Skeletal muscle satellite cell (primary cell): ENCODE results near the gene TMEM250.
"Not testable (repeated sequence)": the region's sequence is repeated elsewhere in the genome, so short reads cannot be mapped to it uniquely, and the experiment has no call there.

Experiments
- H3K27me3 ChIP-seq: 2 replicates; pipeline ENCODE4 v1.7.0; 2013; ENCODE audit warnings: low read length; ENCODE audit not compliant: control insufficient read depth, insufficient read depth
- H3K36me3 ChIP-seq: 2 replicates; pipeline ENCODE4 v1.7.0; 2013; ENCODE audit warnings: mild to moderate bottlenecking, control low read depth, low read length; ENCODE audit not compliant: insufficient read depth
- H3K4me1 ChIP-seq: 2 replicates; pipeline ENCODE4 v1.7.0; 2013; ENCODE audit warnings: low read length; ENCODE audit not compliant: control insufficient read depth, insufficient read depth
- H3K4me2 ChIP-seq: 2 replicates; pipeline ENCODE4 v1.7.0; 2013; ENCODE audit warnings: mild to moderate bottlenecking, low read length
- H3K4me3 ChIP-seq: 2 replicates; pipeline ENCODE4 v1.7.0; 2013; ENCODE audit warnings: low read length
- H3K9ac ChIP-seq: 2 replicates; pipeline ENCODE4 v1.7.0; 2013; ENCODE audit warnings: mild to moderate bottlenecking, low read depth, low read length, moderate library complexity
- H3K9me3 ChIP-seq: replicated peaks from 2 replicates; pipeline ENCODE4 v1.7.0; 2013; ENCODE audit warnings: mild to moderate bottlenecking, control low read depth, low read length

TMEM250 gene

GRCh38 chr9:136105398-136106135 lies 13.1 kb downstream of the TMEM250 start:
- H3K27me3 ChIP-seq, result no peaks in the 10 kb centered on the region
- H3K9me3 ChIP-seq, result no peaks in the 10 kb centered on the region
- no peak overlapping the region for H3K4me3 ChIP-seq
- H3K36me3 ChIP-seq, result no peaks in the 10 kb centered on the region
- peaks cover 41% of the 10 kb centered on the region for H3K4me1 ChIP-seq
- H3K4me2 ChIP-seq, result peak overlapping the region; percentile 64
- H3K9ac ChIP-seq, result no peak overlapping the region

- H3K27me3 ChIP-seq, result no peaks in the 10 kb centered on the region
- no peaks in the 10 kb centered on the region for H3K9me3 ChIP-seq
- no peak overlapping the region for H3K9ac ChIP-seq
- no peaks in the 10 kb centered on the region for H3K36me3 ChIP-seq
- peaks cover 34% of the 10 kb centered on the region for H3K4me1 ChIP-seq
- no peak overlapping the region for H3K4me3 ChIP-seq
- H3K4me2 ChIP-seq, result peak overlapping the region; percentile 64
Measured at GRCh38 chr9:136104916-136105315, 13.8 kb downstream of the TMEM250 start.

- Histone ChIP-seq H3K9ac (no peak overlapping the region), H3K4me2 (no peak overlapping the region), H3K27me3 (no peaks in the 10 kb centered on the region), H3K4me1 (peaks cover 31% of the 10 kb centered on the region), H3K4me3 (no peak overlapping the region), H3K9me3 (no peaks in the 10 kb centered on the region), H3K36me3 (no peaks in the 10 kb centered on the region)
Measured at GRCh38 chr9:136104488-136104800, 14.2 kb downstream of the TMEM250 start.

GRCh38 chr9:136103651-136104487 lies 14.8 kb downstream of the TMEM250 start:
- Histone ChIP-seq H3K9me3 (no peaks in the 10 kb centered on the region), H3K36me3 (no peaks in the 10 kb centered on the region), H3K4me1 (peaks cover 26% of the 10 kb centered on the region), H3K27me3 (peaks cover 3% of the 10 kb centered on the region), H3K9ac (no peak overlapping the region), H3K4me2 (no peak overlapping the region), H3K4me3 (no peak overlapping the region)

- H3K4me2 ChIP-seq, H3K27me3 ChIP-seq, H3K9ac ChIP-seq: not testable (repeated sequence)
Measured at GRCh38 chr9:136101615-136102074, 17.0 kb downstream of the TMEM250 start.

GRCh38 chr9:136100700-136101614 lies 17.7 kb downstream of the TMEM250 start:
- no peak overlapping the region for H3K4me3 ChIP-seq
- peaks cover 23% of the 10 kb centered on the region for H3K4me1 ChIP-seq
- H3K36me3 ChIP-seq, result no peaks in the 10 kb centered on the region
- H3K4me2 ChIP-seq, result no peak overlapping the region
- H3K9ac ChIP-seq, result no peak overlapping the region
- no peaks in the 10 kb centered on the region for H3K9me3 ChIP-seq
- peaks cover 4% of the 10 kb centered on the region for H3K27me3 ChIP-seq

More at GRCh38 chr9:136101615-136102074, 17.0 kb downstream of the TMEM250 start:
- H3K4me1 ChIP-seq, result peaks cover 26% of the 10 kb centered on the region
- H3K4me3 ChIP-seq, H3K9me3 ChIP-seq, H3K36me3 ChIP-seq: not testable (repeated sequence)

- Histone ChIP-seq H3K27me3 (peaks cover 4% of the 10 kb centered on the region), H3K36me3 (no peaks in the 10 kb centered on the region), H3K4me2 (no peak overlapping the region), H3K4me3 (no peak overlapping the region), H3K9ac (no peak overlapping the region), H3K9me3 (no peaks in the 10 kb centered on the region), H3K4me1 (peaks cover 13% of the 10 kb centered on the region)
Measured at GRCh38 chr9:136099542-136099941, 19.1 kb downstream of the TMEM250 start.

GRCh38 chr9:136098844-136099243 lies 19.8 kb downstream of the TMEM250 start:
- H3K4me3 ChIP-seq, result no peak overlapping the region
- no peaks in the 10 kb centered on the region for H3K9me3 ChIP-seq
- no peaks in the 10 kb centered on the region for H3K36me3 ChIP-seq
- H3K4me1 ChIP-seq, result peaks cover 13% of the 10 kb centered on the region
- peaks cover 4% of the 10 kb centered on the region for H3K27me3 ChIP-seq
- H3K4me2 ChIP-seq, result no peak overlapping the region
- no peak overlapping the region for H3K9ac ChIP-seq

GRCh38 chr9:136098210-136098609 lies 20.5 kb downstream of the TMEM250 start:
- H3K9me3 ChIP-seq, result no peaks in the 10 kb centered on the region
- no peak overlapping the region for H3K4me3 ChIP-seq
- H3K4me2 ChIP-seq, result no peak overlapping the region
- H3K27me3 ChIP-seq, result peaks cover 4% of the 10 kb centered on the region
- H3K9ac ChIP-seq, result no peak overlapping the region
- H3K36me3 ChIP-seq, result no peaks in the 10 kb centered on the region
- H3K4me1 ChIP-seq, result peaks cover 15% of the 10 kb centered on the region

GRCh38 chr9:136096505-136097001 lies 22.1 kb downstream of the TMEM250 start:
- peaks cover 26% of the 10 kb centered on the region for H3K4me1 ChIP-seq
- peaks cover 4% of the 10 kb centered on the region for H3K27me3 ChIP-seq
- H3K9me3 ChIP-seq, result no peaks in the 10 kb centered on the region
- H3K36me3 ChIP-seq, result peaks cover 6% of the 10 kb centered on the region
- H3K4me2 ChIP-seq, result peak overlapping the region; percentile 84
- no peak overlapping the region for H3K4me3 ChIP-seq
- no peak overlapping the region for H3K9ac ChIP-seq
